Activated naive CD4-positive, alpha-beta T cell (primary cell): ENCODE data around the gene EXOC6.

Experiments used
- DNase-seq, 4 experiments: peaks; one replicate each; lab custom pipeline; 2025; lab: John Stamatoyannopoulos, UW

Gene EXOC6

DNA sequence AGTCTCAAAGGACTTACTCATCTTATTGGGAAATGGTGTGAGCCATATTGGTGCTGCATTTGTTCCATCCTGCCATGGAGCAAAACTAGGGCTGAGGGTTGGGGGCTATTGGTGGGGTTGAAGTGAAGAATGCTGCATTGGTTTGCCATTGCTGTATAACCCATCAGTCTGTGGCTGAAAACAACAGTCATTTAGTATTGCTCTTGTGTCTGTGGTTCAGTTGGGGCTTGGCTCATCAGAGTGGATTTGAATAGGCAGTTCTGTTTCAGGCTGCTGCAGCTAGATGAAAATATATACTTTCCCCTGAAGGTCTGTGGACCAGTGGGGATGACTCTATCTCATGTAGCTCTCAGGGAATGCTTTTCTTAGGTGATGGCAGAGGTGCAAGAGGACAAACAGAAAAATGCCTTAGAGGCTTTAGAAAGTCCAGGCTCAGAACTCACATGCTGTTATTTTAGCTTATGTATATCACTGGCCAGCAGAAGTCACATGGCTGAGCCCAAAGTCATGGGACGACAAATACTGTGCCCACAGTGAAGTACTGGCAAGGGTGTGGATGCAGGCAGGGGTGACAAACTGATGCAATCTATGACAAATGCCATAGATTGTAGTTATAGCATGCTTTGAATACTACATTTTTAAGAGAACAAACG lies 15.2 kb upstream of the EXOC6 start:
- no peak for DNase-seq

DNA sequence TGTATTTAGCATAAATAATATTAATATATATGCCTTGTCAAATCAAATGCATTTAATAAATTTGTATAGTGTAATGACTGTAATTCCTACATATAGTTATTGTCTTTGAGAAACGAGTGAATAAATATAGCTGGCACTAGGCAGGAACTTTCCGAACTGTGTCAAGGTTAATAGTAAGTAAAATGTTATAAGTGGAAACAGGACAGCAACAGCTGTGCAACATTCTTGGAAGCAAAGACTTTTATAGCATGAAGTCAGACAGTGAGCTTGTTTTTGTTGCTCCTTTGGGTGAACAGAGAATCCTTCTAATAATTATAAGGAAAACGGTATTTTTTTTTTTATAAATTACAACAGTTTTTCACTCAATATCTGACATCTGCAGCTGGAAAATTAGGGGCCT lies 14.0 kb upstream of the EXOC6 start:
- DNase-seq, result no peak

DNA sequence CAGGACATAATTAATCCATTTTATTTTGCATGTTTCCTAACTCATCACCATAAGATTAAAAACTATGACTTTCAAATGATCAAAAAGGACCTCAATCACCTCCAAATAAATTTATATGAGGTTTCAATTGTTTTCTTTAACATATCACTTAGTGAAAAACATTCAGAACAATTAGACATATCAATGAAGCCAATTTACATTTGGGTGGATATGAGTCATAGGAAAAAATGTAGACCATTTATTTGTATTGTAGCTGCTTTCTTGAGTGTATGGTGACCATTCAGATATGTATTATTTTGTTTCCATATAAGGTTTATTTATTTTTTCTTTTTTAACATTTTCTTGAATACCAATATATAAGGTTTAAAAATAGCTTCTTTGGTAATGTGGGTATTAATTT lies 13.3 kb upstream of the EXOC6 start:
- no peak for DNase-seq

DNA sequence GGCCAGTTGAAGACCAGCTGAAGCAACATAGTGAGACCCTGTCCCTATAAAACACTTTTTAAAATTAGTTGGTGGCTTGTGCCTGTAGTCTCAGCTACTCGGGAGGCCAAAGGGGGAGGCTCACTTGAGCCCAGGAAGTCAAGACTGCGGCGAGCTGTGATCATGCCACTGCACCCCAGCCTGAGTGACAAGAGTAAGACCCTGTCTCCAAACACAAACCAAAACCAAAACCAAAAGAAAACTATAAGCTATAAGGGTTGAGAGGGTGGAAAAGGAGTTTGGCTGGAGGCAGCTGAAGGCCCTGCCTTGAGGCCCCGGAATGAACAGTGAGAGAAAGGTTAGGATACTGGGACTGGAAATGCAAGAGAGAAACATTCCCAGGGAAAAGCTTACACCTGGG lies 10.9 kb upstream of the EXOC6 start:
- no peak for DNase-seq

DNA sequence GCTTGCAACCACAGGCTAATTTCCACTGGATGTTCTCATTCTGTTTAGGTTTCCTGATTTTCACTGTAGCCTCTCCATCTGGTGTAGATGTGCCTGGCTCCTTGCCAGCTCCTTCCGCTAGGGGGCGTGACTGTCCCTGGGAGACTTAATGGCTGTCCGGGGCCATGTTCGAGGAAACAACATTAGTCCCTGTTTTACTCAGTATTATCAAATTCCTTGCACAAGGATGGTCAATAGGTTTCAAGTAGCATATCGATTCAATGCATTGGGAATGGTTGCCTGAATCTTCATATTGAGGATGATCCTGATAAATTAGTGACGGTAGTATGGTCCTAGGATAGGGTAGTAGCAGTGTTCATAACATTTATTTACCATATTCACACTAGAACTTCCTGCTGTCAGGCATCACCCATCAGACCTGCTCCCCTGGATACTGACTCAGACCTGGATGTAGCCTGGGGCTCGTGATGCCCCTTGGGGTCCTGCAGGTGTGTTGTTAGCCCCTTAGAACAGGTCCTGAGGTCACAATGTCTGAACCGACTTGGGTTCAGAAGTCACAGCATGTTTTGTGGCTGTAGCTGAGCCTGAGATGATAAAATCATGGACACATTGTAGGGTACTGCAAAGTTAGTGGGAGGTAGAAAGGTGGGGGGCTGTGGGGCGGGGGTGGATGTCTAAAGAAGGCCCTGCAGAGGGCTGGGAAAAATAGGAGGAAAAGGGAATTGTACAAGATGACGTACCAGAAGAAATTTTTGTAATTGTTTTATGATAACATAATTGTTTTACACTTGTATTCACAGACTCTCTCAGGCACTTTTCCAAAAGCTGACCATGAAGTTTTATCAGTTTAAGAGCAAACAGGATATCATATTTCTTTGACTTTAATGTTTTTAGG lies 8.9 kb upstream of the EXOC6 start:
- DNase-seq, result peak in 2 of 4 experiments; percentile 29 to 33

DNA sequence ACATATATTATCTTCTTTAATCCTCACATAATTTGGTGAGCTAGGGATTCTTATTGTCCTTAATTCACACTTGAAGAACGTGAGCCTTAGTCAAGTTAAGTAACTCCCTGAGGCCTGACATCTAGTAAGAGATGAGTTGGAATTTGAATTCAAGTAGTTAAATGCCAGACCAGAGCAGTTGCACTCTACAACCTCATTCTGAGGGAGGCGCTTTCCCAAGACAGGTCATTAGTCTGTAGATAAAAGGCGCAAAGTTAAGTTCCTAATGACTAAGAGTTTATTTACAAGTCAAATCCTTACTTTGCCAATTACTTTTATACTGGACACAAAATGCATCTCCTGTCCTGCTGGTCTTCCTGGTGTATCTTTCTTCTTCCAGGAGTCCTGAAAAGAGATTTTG lies 3.6 kb upstream of the EXOC6 start:
- no peak for DNase-seq

DNA sequence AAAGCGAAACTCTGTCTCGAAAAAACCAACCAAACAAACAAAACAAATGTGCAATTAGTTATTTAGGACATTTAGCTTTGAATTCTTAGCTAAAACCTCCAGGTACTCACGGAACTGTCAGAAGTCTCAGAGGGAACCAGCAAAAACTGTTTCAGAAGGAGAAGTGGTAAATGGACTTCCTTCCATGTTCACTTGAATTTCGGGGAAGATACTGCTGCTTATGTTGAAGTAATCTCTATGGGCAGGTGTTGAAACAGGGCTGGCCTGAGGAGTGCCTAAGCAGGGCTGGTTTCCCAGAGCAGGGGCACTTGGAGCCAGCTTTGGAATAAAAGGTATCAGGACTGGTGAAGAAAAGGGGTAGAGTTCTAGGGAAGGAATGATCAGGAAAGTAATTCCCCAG lies 2.4 kb upstream of the EXOC6 start:
- DNase-seq, result no peak

DNA sequence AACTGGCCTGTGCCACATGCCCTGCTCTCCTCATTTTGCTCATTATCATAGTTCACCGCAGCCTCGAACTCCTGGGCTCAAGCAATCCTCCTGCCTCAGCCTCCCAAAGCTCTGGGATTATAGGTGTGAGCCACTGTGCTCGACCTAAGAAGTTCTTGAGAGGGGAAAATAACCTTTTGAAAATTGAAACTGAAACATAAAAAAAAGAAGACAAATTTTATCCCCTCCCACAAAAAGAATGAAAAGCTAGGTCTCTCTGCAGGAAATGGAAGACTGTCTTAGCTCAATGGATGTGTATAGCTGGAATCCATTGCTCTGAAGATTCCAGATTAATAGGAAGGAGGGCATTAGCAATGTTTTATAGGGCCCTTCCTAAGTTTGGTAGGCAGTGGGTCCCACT lies 2.0 kb upstream of the EXOC6 start:
- no peak for DNase-seq

DNA sequence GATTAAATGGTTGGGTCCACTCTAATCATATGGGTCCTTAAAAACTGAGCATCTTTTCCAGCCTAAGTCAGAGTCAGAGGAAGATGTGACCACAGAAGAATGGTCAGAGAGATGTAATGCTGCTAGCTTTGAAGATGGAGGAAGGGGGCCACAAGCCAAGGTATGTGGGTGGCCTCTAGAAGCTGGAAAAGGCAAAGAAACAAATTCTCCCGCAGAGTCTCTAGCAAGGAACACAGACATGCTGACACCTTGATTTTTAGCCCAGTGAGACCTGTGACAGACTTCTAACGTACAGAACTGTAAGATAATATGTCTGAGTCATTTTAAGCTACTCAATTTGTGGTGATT lies 1.5 kb upstream of the EXOC6 start:
- no peak for DNase-seq

DNA sequence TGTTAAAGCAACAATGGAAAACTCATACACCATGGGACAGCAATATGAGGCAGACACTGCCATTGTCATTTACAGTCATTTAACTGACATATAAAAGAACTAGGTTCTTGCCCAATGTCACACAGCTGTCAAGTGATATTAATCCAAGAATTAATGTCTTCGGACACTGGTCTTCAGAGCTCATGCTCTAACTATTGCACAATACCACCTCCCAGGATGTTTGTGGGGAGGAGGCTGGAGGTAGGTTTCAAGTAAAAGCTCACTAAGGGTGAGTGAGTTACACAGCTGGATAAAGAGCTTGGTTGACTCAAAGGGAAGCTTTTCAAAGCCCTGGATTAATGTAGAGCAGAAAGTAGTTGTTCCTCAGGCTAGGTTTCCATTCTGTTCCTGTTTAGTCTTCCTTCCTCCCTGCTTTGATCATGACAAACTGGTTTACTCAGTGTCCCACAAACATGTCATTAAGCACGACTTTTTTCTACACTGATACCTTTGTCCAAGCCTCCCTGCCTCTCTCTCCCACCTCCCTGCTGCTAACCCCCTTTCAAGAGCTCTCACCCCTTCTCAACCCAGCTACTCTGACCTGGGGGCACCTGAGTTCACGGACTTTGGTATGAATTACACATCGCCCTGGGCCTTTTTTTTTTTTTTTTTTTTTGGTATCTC lies 987 bp upstream of the EXOC6 start:
- no peak for DNase-seq

DNA sequence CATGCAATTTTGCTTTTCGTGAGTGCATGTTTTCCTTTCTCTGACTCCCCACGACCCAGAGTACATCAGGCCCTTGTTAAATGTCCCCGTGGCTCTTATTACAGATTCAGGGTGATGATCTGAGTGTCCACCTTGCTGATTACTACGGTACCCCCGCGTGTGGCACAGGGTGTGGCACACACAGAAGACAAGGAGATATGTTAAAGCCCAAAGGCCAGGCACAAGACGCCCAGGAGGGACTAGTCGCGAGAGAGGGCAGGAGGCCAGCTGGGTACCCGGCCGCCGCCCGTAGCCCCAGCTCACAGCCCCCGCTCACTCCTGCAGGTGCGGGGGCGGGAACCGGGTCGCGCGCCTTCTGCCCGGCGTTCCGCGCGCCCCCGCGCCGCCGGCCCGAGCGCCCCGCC lies 281 bp upstream of the EXOC6 start:
- no peak for DNase-seq

DNA sequence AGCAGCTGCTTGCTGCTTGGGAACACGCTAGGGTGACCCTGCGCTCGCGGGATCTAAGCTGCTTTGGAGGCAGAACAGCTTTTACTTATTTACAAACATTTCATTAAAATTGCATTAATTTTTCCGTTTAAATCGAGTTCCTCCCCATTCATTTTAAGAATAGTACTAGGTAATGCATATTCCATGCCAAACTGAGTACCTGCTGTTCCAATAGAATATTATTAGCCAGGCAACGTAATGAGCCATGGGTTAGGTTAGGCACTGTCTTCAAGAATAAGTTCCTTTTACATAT lies 860 bp downstream of the EXOC6 start:
- DNase-seq, result no peak

DNA sequence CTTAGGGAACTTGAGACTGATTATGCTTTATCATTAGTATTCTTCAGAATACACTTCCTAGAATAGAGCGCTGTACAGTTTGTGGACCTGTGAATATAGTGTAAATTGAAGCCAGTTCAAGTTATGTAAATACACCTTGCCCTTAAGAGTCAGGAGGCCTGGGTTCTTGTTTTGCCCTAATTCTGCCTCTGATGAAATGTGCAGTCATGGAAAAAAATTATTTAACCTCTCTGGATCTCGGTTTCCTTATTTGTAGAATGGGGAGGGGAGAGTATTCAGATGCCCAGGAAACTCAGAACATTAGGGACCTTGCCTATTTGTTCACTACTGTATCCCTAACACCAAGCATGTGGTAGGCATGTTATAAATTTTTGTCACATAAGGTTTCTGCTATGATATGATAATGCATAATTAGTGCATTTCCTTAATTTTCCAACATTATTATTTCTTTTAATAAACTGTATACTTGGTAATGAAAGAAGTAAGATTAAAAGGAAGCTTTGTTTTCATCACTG lies 1.3 kb downstream of the EXOC6 start:
- no peak for DNase-seq

DNA sequence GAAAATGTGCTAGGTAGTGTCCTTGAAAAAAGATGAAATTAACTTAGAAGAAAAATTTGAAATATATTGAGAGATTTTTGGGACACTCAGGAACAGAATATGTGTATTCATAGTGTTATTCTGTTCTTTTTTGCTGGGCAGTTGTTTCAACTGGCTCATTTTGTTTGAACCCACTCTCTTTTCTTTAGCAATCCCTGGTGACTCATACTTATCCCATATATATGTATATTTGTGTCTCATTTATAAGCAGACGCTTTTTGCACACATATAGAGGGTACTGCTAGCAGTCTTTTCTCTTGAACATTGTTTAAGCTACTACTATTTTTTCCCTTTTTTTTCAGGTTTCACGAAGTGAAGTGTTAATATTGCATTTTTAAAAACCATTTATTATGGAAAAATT lies 1.9 kb downstream of the EXOC6 start:
- DNase-seq, result no peak

DNA sequence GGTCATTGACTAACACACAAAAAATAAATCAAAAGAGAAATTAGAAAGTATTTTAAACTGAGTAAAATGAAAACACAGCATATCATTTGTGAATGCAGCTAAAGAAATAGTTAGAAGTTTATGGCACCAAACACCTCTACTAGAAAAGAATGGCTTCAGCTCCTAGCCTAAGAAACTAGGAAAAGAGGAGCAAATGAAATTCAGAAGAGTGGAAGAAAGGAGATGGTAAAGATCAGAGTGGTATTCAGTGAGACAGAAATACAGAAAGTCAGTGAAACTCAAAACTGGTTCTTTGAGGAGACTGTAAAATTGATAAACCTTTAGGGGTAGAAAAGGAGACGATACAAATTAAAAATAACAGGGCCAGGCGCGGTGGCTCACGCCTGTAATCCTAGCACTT lies 2.7 kb downstream of the EXOC6 start:
- DNase-seq, result no peak

DNA sequence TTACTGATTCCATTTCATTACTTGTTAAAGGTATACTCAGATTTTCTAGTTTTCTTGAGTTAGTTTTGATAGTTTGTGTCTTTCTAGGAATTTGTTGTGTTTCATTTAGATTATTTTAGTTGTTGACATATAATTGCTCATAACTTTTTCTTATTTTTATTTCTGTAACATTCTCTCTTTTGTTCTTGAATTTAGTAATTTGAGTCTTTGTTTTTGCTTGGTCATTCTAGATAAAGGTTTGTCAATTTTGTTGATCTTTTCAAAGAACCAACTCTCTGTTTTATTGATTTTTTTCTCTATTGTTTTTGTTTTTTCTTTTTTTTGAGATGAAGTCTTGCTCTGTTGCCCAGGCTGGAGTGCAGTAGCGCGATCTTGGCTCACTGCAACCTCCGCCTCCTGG lies 7.2 kb downstream of the EXOC6 start:
- no peak for DNase-seq

DNA sequence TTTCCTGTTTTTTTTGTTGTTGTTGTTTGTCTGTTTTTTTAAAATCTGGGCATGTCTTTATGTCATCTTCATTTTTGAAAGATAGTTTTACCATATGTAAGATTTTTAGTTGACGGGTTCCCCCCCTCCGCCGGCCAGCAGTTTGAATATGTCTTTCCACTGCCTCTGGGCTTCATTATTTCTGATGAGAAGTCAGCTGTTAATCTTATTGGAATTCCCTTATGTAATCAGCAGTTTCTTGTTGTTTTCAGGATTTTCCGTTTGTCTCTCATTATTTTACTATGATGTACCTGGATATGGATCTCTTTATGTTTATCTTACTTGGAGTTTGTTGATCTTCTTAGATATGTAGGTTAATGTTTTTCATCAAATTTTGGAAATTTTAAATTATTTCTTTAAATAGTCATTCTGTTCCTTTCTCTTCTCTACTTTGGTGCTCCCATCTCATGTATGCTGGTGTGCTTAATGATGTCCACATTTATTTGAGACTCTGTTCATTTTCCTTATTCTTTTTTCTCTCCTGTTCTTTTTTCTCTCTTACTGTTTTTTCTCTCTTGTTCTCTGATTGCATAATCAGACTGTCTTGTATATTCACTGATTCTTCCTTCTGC lies 9.7 kb downstream of the EXOC6 start:
- no peak for DNase-seq

DNA sequence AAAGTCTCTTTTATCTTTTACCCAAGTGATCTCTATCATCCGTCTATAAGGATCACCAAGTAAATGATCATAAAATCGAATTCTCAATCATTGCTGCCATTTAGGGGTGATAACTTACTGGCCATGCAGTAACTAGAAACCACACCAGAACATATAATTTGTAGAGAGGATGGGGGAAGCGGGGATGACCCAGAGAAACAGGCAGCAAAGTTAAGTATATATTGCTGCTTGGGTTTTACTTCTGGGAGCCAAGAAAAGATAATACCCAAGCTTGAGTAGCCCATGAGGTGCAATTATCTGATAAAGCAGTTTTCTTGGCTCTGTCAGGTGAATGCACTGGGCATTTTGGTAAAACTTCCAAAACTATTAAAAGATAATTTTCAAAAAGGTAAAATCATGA lies 18.9 kb downstream of the EXOC6 start:
- no peak for DNase-seq

DNA sequence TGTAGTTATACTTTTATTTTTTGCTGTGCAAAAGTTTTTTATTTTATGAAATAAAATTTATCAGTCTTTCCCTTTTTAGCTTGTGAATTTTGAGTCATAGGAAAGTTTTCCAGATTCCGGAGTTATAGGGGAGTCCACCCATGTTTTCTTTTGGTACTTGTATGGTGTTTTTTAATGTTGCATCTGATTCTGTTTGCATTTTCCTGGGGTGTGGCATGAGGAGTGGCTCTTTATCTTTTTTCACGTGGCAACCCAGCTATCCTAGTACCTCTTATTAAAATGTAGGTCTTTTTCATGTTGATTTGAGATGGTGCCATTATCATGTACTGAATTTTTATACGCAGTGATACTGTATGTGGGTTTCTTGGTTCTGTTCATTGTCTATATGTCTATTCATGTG lies 19.7 kb downstream of the EXOC6 start:
- DNase-seq, result no peak

DNA sequence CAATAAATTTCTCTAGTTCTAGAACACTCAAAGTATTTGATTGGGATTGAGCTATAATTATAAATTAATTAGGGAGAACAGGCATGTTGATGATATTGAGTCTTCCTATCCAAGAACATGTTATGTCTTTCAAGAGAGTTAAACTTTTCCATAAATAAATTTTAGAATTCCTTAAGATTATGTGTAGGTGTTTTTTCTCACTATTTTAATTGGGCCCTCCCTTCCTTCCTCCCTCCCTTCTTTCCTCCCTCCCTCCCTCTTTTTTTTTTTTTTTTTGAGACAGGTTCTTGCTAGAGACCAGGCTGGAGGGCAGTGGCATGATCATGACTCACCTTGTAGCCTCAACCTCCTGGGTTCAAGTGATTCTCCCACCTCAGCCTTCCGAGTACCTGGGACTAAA lies 20.2 kb downstream of the EXOC6 start:
- DNase-seq, result no peak

DNA sequence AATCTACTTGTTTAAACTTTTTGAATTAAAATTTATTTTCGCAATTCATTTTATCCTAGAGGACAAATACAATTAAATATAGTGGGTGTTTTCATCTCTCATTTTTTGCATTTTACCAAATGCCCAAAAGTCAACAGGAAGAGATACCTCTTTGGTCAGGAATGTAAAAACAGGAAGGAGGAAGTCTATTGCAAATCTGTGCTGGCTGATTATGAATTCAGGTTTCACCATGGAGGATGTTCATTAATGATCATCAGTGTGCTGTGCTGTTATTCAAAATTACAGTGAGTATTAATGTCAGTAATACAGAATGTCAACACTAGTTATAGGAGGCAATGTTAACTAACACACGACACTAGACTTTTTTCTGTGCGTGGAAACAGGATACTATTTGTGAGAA lies 24.7 kb downstream of the EXOC6 start:
- DNase-seq, result no peak

DNA sequence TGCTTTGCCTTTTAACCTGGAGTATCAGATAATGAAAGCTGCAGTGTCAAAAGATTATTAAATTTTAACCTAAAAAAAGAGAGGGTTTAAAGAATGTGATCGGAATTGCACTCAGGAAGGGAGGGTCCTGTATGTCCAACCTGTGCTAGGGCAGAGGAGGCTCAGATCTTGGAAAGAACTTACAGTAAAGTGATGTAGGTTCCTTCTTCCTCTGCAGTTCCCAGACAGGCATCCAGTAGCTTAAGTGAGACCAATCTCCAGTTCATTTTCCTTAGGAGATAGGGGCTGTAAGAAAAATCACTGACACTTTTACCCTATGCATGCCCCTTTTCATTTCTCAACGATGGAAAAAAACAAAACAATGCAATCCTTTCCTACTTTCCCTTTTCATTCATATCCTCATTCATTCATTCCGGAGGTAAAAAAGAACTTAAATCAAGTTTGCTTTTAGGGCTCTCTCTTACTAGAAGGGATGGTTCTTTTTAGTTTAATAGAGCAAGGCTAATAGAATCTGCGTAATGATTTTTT lies 28.3 kb downstream of the EXOC6 start:
- no peak for DNase-seq
